H9 (cell line): ENCODE results near the gene ARHGAP26. TPM values are rescaled to one million over a fixed set of nuclear protein-coding genes. Genes with fewer than 3 reads are reported as not detected.

Source experiments
- DNase-seq: peaks from one replicate; pipeline ENCODE4 v3.0.0-alpha.2; 2017
- H2AFZ ChIP-seq: one replicate; pipeline ENCODE4 v1.6.1; 2013; ENCODE audit warnings: mild to moderate bottlenecking, low read length, control low read depth, moderate library complexity
- H2AK5ac ChIP-seq: 2 replicates; pipeline ENCODE4 v1.6.1; 2013; ENCODE audit warnings: low read length, control low read depth, mixed read lengths; ENCODE audit not compliant: insufficient read length
- H2BK120ac ChIP-seq: one replicate; pipeline ENCODE4 v1.6.1; 2013; ENCODE audit warnings: low read depth, mild to moderate bottlenecking, low read length, control low read depth, inconsistent platforms; ENCODE audit not compliant: poor library complexity, severe bottlenecking
- H2BK12ac ChIP-seq: 2 replicates; pipeline ENCODE4 v1.6.1; 2013; ENCODE audit warnings: low read length, control low read depth, mixed read lengths, low read depth; ENCODE audit not compliant: insufficient read length
- H2BK15ac ChIP-seq: 2 replicates; pipeline ENCODE4 v1.6.1; 2013; ENCODE audit warnings: low read depth, low read length, control low read depth
- H2BK20ac ChIP-seq: one replicate; pipeline ENCODE4 v1.6.1; 2013; ENCODE audit warnings: low read depth, mild to moderate bottlenecking, low read length, control low read depth, inconsistent platforms; ENCODE audit not compliant: poor library complexity, severe bottlenecking
- H2BK5ac ChIP-seq: 2 replicates; pipeline ENCODE4 v1.6.1; 2013; ENCODE audit warnings: low read length, control low read depth, mixed read lengths; ENCODE audit not compliant: insufficient read length
- H3K14ac ChIP-seq: 2 replicates; pipeline ENCODE4 v1.6.1; 2013; ENCODE audit warnings: low read length, control low read depth; ENCODE audit not compliant: insufficient read depth
- H3K18ac ChIP-seq: 2 replicates; pipeline ENCODE4 v1.6.1; 2013; ENCODE audit warnings: low read depth, mild to moderate bottlenecking, mixed read lengths, low read length, control low read depth; ENCODE audit not compliant: insufficient read length
- H3K23ac ChIP-seq: 2 replicates; pipeline ENCODE4 v1.6.1; 2013; ENCODE audit warnings: low read length, control low read depth, mixed read lengths, low read depth; ENCODE audit not compliant: insufficient read length
- H3K23me2 ChIP-seq: 2 replicates; pipeline ENCODE4 v1.6.1; 2013; ENCODE audit warnings: low read depth, mild to moderate bottlenecking, mixed read lengths, low read length, control low read depth; ENCODE audit not compliant: insufficient read length, poor library complexity, severe bottlenecking
- H3K27ac ChIP-seq: 2 replicates; pipeline ENCODE4 v1.5.1; 2013; ENCODE audit warnings: low read length, control low read depth, mixed read lengths, low read depth; ENCODE audit not compliant: insufficient read length
- H3K27me3 ChIP-seq: 2 replicates; pipeline ENCODE4 v1.6.1; 2013; ENCODE audit warnings: low read length, control low read depth, inconsistent platforms; ENCODE audit not compliant: insufficient read depth
- H3K4ac ChIP-seq: 2 replicates; pipeline ENCODE4 v1.6.1; 2013; ENCODE audit warnings: low read depth, mild to moderate bottlenecking, control low read depth, inconsistent platforms, low read length, moderate library complexity
- H3K4me1 ChIP-seq: 2 replicates; pipeline ENCODE4 v1.6.1; 2013; ENCODE audit warnings: low read length, control low read depth, inconsistent platforms; ENCODE audit not compliant: insufficient read depth
- H3K4me2 ChIP-seq: 2 replicates; pipeline ENCODE4 v1.6.1; 2013; ENCODE audit warnings: low read length, control low read depth, mixed read lengths; ENCODE audit not compliant: insufficient read length, insufficient read depth
- H3K56ac ChIP-seq: 2 replicates; pipeline ENCODE4 v1.6.1; 2013; ENCODE audit warnings: low read depth, mild to moderate bottlenecking, mixed read lengths, low read length, control low read depth; ENCODE audit not compliant: insufficient read length
- H3K79me1 ChIP-seq: 2 replicates; pipeline ENCODE4 v1.6.1; 2013; ENCODE audit warnings: low read depth, mild to moderate bottlenecking, moderate library complexity, low read length, control low read depth, inconsistent platforms; ENCODE audit not compliant: insufficient read depth, poor library complexity, severe bottlenecking
- H3K79me2 ChIP-seq: 2 replicates; pipeline ENCODE4 v1.6.1; 2013; ENCODE audit warnings: low read length, control low read depth, inconsistent platforms; ENCODE audit not compliant: insufficient read depth
- H3K9ac ChIP-seq: 2 replicates; pipeline ENCODE4 v1.6.1; 2013; ENCODE audit warnings: low read length, control low read depth, mixed read lengths; ENCODE audit not compliant: insufficient read length; ENCODE audit errors: extremely low read depth
- H3K9me3 ChIP-seq: one replicate; pipeline ENCODE4 v1.6.1; 2013; ENCODE audit warnings: low read depth, low read length, inconsistent platforms; ENCODE audit not compliant: control insufficient read depth
- H3T11ph ChIP-seq: one replicate; pipeline ENCODE4 v1.6.1; 2013; ENCODE audit warnings: mild to moderate bottlenecking, low read length, control low read depth, inconsistent platforms
- H4K20me1 ChIP-seq: one replicate; pipeline ENCODE4 v1.6.1; 2013; ENCODE audit not compliant: control insufficient read depth, insufficient read length, insufficient read depth
- H4K5ac ChIP-seq: 2 replicates; pipeline ENCODE4 v1.6.1; 2013; ENCODE audit warnings: low read depth, mild to moderate bottlenecking, mixed read lengths, low read length, control low read depth; ENCODE audit not compliant: insufficient read length
- H4K8ac ChIP-seq: replicated peaks from 2 replicates; pipeline ENCODE4 v1.6.1; 2013; ENCODE audit warnings: low read length, control low read depth, mixed read lengths, low read depth; ENCODE audit not compliant: insufficient read length
- H4K91ac ChIP-seq: 2 replicates; pipeline ENCODE4 v1.6.1; 2013; ENCODE audit warnings: low read depth, mild to moderate bottlenecking, moderate library complexity, mixed read lengths, low read length, control low read depth; ENCODE audit not compliant: insufficient read length
- H3K27ac Mint-ChIP-seq, 3 experiments: 2 replicates in 2 of 3; 3 replicates in 1 of 3; pipeline ENCODE4 v1.8.0; 2020 to 2021; ENCODE audit warnings: mixed read lengths in 3 of 3, mild to moderate bottlenecking in 1 of 3, moderate library complexity in 1 of 3
- H3K27me3 Mint-ChIP-seq: 2 replicates; pipeline ENCODE4 v1.8.0; 2021; ENCODE audit warnings: low read depth, mild to moderate bottlenecking, moderate library complexity, mixed read lengths
- H3K36me3 Mint-ChIP-seq, 3 experiments: 2 replicates in 2 of 3; 3 replicates in 1 of 3; pipeline ENCODE4 v1.8.0; 2020 to 2021; ENCODE audit warnings: low read depth in 3 of 3, mixed read lengths in 3 of 3; ENCODE audit not compliant: insufficient read depth in 1 of 3
- H3K4me1 Mint-ChIP-seq, 2 experiments: 2 replicates each; pipeline ENCODE4 v1.8.0; 2020; ENCODE audit warnings: mixed read lengths in 2 of 2
- H3K4me3 Mint-ChIP-seq, 2 experiments: 2 replicates in 1 of 2; 3 replicates in 1 of 2; pipeline ENCODE4 v1.8.0; 2020 to 2021; ENCODE audit warnings: mild to moderate bottlenecking in 2 of 2, mixed read lengths in 2 of 2, moderate library complexity in 1 of 2
- H3K9me3 Mint-ChIP-seq, 2 experiments: 2 replicates in 1 of 2; 3 replicates in 1 of 2; pipeline ENCODE4 v1.8.0; 2020; ENCODE audit warnings: mild to moderate bottlenecking in 2 of 2, mixed read lengths in 2 of 2, moderate library complexity in 1 of 2
- WGBS: extraction: QIAGEN DNeasy Blood & Tissue Kit; methylation state at CpG from one replicate; pipeline ENCODE4 v1.1.7; 2013; ENCODE audit warnings: missing lambda C conversion rate, low lambda C conversion rate, mixed read lengths; ENCODE audit not compliant: insufficient read length; ENCODE audit errors: extremely low coverage; 5-methylcytosine and 5-hydroxymethylcytosine counted together
- total RNA-seq: library from RNA; stranded (reverse); gene quantifications from 2 replicates; pipeline ENCODE4 v1.2.1, GENCODE V29; 2021
- TF ChIP-seq, protein P1 (sequence below): fragments of 200-600 bp; sonication (generic); conservative IDR thresholded peaks from 3 replicates; pipeline ENCODE4 v1.8.0; 2021; ENCODE audit warnings: antibody characterized with exemption, mild to moderate bottlenecking

Gene ARHGAP26
- total RNA-seq, 1 experiment from 2014 or later: 13.8 TPM

- Histone ChIP-seq H3K18ac (no peak overlapping the region), H3K56ac (no peak overlapping the region), H2BK120ac (no peak overlapping the region), H3K79me1 (no peaks in the 10 kb centered on the region), H2BK20ac (no peak overlapping the region), H3K14ac (no peak overlapping the region), H3K27me3 (no peaks in the 10 kb centered on the region), H2AK5ac (no peak overlapping the region), H3K4me2 (no peak overlapping the region), H2AFZ (no peak overlapping the region), H3T11ph (no peak overlapping the region), H2BK5ac (no peak overlapping the region), H4K5ac (no peak overlapping the region), H3K23me2 (no peaks in the 10 kb centered on the region), H2BK12ac (no peak overlapping the region), H3K9me3 (no peaks in the 10 kb centered on the region), H4K8ac (no peak overlapping the region), H2BK15ac (no peak overlapping the region), H3K9ac (no peak overlapping the region), H4K91ac (no peak overlapping the region), H3K23ac (no peak overlapping the region), H3K79me2 (no peaks in the 10 kb centered on the region), H3K4me1 (peaks cover 9% of the 10 kb centered on the region; the same call in 1 of the 2 replicates), H3K4ac (no peak overlapping the region), H4K20me1 (no peaks in the 10 kb centered on the region), H3K27ac (no peak overlapping the region)
- no peaks in the 10 kb centered on the region for H3K9me3 Mint-ChIP-seq
- no CpG with 5 or more reads among the region's 5 CpGs for WGBS
- TF ChIP-seq, protein P1, sequence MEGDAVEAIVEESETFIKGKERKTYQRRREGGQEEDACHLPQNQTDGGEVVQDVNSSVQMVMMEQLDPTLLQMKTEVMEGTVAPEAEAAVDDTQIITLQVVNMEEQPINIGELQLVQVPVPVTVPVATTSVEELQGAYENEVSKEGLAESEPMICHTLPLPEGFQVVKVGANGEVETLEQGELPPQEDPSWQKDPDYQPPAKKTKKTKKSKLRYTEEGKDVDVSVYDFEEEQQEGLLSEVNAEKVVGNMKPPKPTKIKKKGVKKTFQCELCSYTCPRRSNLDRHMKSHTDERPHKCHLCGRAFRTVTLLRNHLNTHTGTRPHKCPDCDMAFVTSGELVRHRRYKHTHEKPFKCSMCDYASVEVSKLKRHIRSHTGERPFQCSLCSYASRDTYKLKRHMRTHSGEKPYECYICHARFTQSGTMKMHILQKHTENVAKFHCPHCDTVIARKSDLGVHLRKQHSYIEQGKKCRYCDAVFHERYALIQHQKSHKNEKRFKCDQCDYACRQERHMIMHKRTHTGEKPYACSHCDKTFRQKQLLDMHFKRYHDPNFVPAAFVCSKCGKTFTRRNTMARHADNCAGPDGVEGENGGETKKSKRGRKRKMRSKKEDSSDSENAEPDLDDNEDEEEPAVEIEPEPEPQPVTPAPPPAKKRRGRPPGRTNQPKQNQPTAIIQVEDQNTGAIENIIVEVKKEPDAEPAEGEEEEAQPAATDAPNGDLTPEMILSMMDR: no peak
- DNase-seq: no peak
- peaks cover 21 to 30% of the 10 kb centered on the region in 2 experiments for H3K4me1 Mint-ChIP-seq
- H3K4me3 Mint-ChIP-seq: no peak overlapping the region
- H3K27me3 Mint-ChIP-seq: no peaks in the 10 kb centered on the region; the same call in 1 of the 2 replicates
- H3K36me3 Mint-ChIP-seq: peaks cover 3 to 10% (median 4%) of the 10 kb centered on the region in 3 experiments; a peak in 4 of 7 replicates
- H3K27ac Mint-ChIP-seq: no peak overlapping the region
Observed at GRCh38 chr5:143064218-143064641, 294.1 kb downstream of the ARHGAP26 start.
